HG02938 (cell line): ENCODE data around the gene CD247.

Experiments used
- ATAC-seq: cut with Tn5 transposase; IDR thresholded peaks from one replicate; pipeline ENCODE4 v1.9.1; 2021; ENCODE audit warnings: mild to moderate bottlenecking, moderate library complexity; ENCODE audit not compliant: unreplicated experiment

CD247 gene

GRCh38 chr1:167419245-167419644 is 99.1 kb downstream of the CD247 start:
- ATAC-seq, result no peak

GRCh38 chr1:167418391-167418790 is 99.9 kb downstream of the CD247 start:
- ATAC-seq, result no peak

GRCh38 chr1:167416506-167416905 is 101.8 kb downstream of the CD247 start:
- no peak for ATAC-seq

GRCh38 chr1:167413328-167413727 is 105.0 kb downstream of the CD247 start:
- no peak for ATAC-seq

- no peak for ATAC-seq
Observed at GRCh38 chr1:167412920-167413319, 105.4 kb downstream of the CD247 start.

- ATAC-seq, result no peak
Observed at GRCh38 chr1:167412072-167412471, 106.3 kb downstream of the CD247 start.

GRCh38 chr1:167409183-167409582 is 109.1 kb downstream of the CD247 start:
- ATAC-seq, result no peak

GRCh38 chr1:167408355-167408754 is 110.0 kb downstream of the CD247 start:
- ATAC-seq, result no peak

- no peak for ATAC-seq
Observed at GRCh38 chr1:167404908-167405307, 113.4 kb downstream of the CD247 start.

- ATAC-seq, result no peak
Observed at GRCh38 chr1:167404161-167404888, 114.0 kb downstream of the CD247 start.

- ATAC-seq, result peak; percentile 72
Observed at GRCh38 chr1:167401260-167401873, 117.0 kb downstream of the CD247 start.

GRCh38 chr1:167400359-167400953 is 117.9 kb downstream of the CD247 start:
- no peak for ATAC-seq

- ATAC-seq, result no peak
Observed at GRCh38 chr1:167392200-167392696, 126.1 kb downstream of the CD247 start.

GRCh38 chr1:167388976-167389375 is 129.4 kb downstream of the CD247 start:
- no peak for ATAC-seq

GRCh38 chr1:167387251-167387910 is 130.9 kb downstream of the CD247 start:
- ATAC-seq, result no peak
